ENCODE data around the gene TSPAN11.
"Not testable (repeated sequence)": the region's sequence is repeated elsewhere in the genome, so short reads cannot be mapped to it uniquely, and the experiment has no call there.

TSPAN11 gene

GRCh38 chr12:31018790-31019505 is 92.4 kb downstream of the TSPAN11 start:
- DNase-seq (ENCODE audit: low read depth in 3 of 3) = no peak

- DNase-seq (ENCODE audit: low read depth in 3 of 3) = no peak
Measured at GRCh38 chr12:31019561-31019960, 93.0 kb downstream of the TSPAN11 start.

GRCh38 chr12:31019976-31020375 is 93.4 kb downstream of the TSPAN11 start:
- DNase-seq (ENCODE audit: low read depth in 3 of 3) = no peak

GRCh38 chr12:31020385-31021166 is 94.0 kb downstream of the TSPAN11 start:
- no peak for DNase-seq (ENCODE audit: low read depth in 3 of 3)

GRCh38 chr12:31021181-31021580 is 94.6 kb downstream of the TSPAN11 start:
- DNase-seq (ENCODE audit: low read depth in 3 of 3) = no peak

DNA sequence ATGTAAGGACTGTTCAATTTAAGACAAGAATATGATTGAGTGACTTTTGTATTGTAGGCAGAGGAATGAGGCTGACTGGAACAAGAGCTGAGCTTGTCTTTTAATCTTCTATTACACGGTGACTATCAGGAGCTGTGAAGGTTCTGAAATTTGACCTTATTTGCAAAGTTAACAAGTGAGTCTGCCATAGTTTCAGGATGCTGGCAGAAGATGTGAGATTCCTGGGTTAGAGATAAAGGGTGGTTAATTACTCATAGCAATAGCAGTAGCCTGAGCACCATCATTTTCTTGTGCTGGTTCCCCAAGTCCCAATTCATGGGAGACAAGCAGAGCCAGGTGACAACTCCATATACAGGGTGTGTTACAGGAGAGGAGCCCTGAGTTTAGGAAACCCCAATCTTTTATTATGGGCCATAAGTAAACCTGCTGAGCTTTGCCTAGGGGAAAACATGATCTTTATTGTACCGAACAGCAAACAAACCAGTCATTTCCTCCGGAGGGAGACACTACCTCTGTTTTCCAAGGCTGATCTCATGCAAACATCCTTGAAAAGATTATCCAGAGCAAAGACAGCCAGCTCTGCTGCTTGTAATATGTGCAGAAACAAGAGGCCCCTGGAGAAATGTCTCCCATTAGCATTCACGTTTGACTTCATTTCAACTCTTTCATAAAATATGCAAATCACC is 95.4 kb downstream of the TSPAN11 start:
- DNase-seq (ENCODE audit: low read depth in 3 of 3) = no peak

GRCh38 chr12:31023271-31023724 is 96.8 kb downstream of the TSPAN11 start:
- no peak for DNase-seq (ENCODE audit: low read depth in 3 of 3)

- DNase-seq (ENCODE audit: low read depth in 3 of 3) = no peak
Measured at GRCh38 chr12:31026202-31026601, 99.7 kb downstream of the TSPAN11 start.

DNA sequence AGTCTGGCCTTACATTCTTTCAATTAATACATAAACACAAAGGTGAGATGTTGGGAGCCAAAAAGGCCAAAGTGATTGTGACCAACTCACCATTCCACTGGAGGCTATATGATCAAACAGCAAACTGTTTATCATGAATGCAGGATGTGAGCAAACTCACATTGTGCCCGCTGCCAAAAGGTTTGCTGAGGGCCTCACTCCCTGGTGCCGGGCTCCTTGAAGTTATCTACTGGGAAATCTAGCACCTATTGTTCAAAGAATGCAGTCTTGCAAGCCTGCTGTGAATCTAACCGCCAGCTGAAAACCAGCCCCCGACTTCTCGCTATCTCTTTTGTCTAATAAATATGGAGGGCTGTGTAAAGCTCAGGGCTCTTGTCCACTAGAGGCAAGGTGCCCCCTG is 100.5 kb downstream of the TSPAN11 start:
- DNase-seq (ENCODE audit: low read depth in 3 of 3) = not testable (repeated sequence)

DNA sequence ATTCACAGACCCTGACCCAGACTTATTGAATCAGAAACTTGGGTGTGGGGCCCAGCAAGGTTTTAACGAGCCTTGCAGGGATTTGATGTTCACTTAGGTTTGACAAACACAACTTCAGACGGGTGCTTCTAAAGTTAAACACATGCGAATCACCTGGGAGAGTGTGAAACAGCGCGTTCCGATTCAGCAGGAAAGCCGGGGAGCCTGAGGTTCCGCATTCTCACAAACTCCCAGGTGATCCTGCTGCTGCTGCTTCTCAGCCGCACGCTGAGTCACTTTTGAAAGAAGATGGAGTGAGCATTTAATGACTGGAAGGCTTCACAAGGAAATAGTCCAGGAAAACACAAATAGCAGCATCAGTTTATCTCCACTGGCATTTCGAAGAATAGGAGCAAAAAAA is 102.9 kb downstream of the TSPAN11 start:
- DNase-seq (ENCODE audit: low read depth in 3 of 3) = no peak

GRCh38 chr12:31029916-31030562 is 103.5 kb downstream of the TSPAN11 start:
- no peak for DNase-seq (ENCODE audit: low read depth in 3 of 3)

DNA sequence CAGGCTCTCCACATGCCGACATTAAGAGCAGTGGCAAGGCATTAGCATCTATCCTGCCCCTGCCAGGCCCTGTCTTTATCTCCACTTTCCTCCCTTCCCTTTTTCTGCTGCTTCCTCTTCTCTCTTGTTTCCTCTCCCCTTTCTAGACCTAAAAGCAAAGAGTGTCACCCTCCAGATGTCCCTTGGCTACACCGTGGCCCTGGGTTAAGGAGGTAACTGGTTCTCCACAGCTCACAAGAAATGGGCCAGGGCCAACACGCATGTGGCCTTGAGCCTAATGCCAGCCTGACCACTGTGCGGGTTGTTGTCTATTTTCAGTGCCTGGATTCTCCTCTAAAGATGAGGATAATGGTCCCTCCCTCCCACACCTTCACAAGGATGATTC is 105.4 kb downstream of the TSPAN11 start:
- no peak for DNase-seq (ENCODE audit: low read depth in 3 of 3)

DNA sequence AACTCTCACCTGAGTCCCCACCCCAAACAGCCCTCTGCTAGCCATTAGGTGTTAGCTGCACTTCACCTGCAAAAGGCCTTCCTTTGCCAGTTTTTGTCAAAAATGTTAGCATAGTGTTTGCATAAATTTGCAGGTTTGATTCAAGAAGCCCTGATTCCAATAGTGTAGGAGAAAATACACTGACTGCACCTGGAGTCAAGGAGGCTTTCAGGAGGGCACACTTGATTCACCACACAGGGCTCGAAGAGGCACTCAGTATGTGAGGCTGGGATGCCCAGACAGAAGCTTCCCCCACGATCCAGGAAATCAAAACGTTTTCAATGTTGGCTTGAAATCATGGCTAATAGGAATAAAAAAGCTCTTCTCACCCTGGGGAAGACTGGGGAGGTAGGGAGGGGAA is 106.6 kb downstream of the TSPAN11 start:
- no peak for DNase-seq (ENCODE audit: low read depth in 3 of 3)

- DNase-seq (ENCODE audit: low read depth in 3 of 3) = no peak
Measured at GRCh38 chr12:31033681-31034080, 107.1 kb downstream of the TSPAN11 start.

- no peak for DNase-seq (ENCODE audit: low read depth in 3 of 3)
Measured at GRCh38 chr12:31034372-31034771, 107.8 kb downstream of the TSPAN11 start.

GRCh38 chr12:31035226-31035625 is 108.7 kb downstream of the TSPAN11 start:
- no peak for DNase-seq (ENCODE audit: low read depth in 3 of 3)

DNA sequence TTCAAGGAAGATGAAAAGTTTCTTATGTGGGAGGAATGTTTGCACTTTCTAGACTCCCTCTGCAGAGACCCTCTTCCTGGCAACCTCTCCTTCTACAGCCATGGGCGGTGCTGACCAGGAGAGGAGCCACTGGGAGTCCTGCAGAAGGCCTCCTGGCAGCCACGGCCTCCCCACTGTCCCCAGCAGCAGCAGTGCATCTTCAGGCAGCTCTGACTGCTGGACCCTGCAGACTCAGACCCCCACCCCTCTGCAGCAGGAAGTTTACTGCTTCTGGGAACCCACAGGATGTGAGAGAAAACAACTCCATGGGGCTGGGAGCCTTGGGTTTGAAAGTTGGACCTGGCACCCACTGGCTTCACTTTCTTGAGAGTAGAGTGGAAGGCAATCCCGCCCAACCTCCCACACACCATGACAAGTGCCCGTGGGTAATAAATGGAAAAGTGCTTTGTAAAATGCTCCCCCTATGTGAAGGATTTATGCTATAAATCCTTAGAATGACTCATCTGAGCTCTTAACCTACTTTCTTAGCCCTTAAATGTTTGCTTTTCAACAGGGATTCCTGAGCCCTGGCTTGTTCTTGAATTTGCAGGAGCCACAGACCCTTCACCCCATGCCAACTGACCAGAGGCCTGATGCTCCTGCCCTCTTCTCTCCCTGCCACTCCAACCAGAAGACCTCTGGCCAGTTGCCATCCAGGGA is 109.6 kb downstream of the TSPAN11 start:
- DNase-seq (ENCODE audit: low read depth in 3 of 3) = no peak

GRCh38 chr12:31037028-31037427 is 110.5 kb downstream of the TSPAN11 start:
- DNase-seq (ENCODE audit: low read depth in 3 of 3) = no peak

- no peak for DNase-seq (ENCODE audit: low read depth in 3 of 3)
Measured at GRCh38 chr12:31037931-31038330, 111.4 kb downstream of the TSPAN11 start.

DNA sequence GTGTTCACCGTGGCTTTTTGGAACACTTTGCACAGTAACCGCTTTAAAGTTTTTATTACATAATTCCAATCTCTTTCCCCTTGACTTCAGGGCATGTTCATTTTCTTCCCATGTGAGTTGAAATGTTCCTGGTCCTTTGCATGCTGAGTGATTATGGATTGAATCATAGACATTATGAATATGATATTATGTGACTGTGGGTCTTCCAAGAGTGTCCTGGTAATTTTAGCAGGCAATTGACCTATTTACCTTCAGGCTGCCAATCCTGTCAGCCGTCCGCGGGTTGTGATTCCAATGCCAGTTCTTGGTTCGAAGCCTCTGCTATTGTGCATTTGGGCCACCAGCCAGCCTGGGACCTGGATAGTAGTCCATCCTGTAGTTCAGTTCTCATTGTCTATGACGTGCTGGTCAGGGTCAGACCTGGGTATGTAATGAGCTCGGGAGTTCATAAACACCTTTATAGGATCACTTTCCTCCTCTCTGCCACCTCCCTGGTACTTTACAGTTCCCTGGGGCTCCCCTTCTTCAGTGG is 114.6 kb downstream of the TSPAN11 start:
- DNase-seq (ENCODE audit: low read depth in 3 of 3) = no peak
